HG03025 (cell line): ENCODE measurements around the gene IDH3B.

Source experiments
- ATAC-seq: cut with Tn5 transposase; IDR thresholded peaks from one replicate; pipeline ENCODE4 v1.9.1; 2021; ENCODE audit warnings: mild to moderate bottlenecking, moderate library complexity; ENCODE audit not compliant: unreplicated experiment, low FRiP score

IDH3B gene

GRCh38 chr20:2658414-2659354 lies 5.3 kb downstream of the IDH3B start:
- no peak for ATAC-seq

- no peak for ATAC-seq
These were observed 6.3 kb downstream of the IDH3B start for GRCh38 chr20:2657674-2658073.

GRCh38 chr20:2657241-2657640 lies 6.8 kb downstream of the IDH3B start:
- ATAC-seq = no peak

- ATAC-seq = no peak
These were observed 7.4 kb downstream of the IDH3B start for GRCh38 chr20:2656471-2657117.

- ATAC-seq = no peak
These were observed 8.5 kb downstream of the IDH3B start for GRCh38 chr20:2655331-2656116.

- no peak for ATAC-seq
These were observed 9.2 kb downstream of the IDH3B start for GRCh38 chr20:2654831-2655230.

- ATAC-seq = no peak
These were observed 9.6 kb downstream of the IDH3B start for GRCh38 chr20:2654384-2654822.

GRCh38 chr20:2653556-2654383 lies 10.2 kb downstream of the IDH3B start:
- ATAC-seq = no peak

GRCh38 chr20:2652724-2653555 lies 11.1 kb downstream of the IDH3B start:
- ATAC-seq = peak; percentile 46

- ATAC-seq = peak; percentile 88
These were observed 12.0 kb downstream of the IDH3B start, which contains the start of gene NOP56 for GRCh38 chr20:2651772-2652723. Gene NOP56, plus strand, starts transcription at chr20:2652632. Its CDS starts 29 bp downstream, at chr20:2652661.

GRCh38 chr20:2643708-2644107 lies 20.3 kb downstream of the IDH3B start:
- ATAC-seq = no peak

- no peak for ATAC-seq
These were observed 23.1 kb downstream of the IDH3B start for GRCh38 chr20:2640899-2641298.

- ATAC-seq = no peak
These were observed 23.8 kb downstream of the IDH3B start for GRCh38 chr20:2640260-2640659.

GRCh38 chr20:2637246-2637645 lies 26.8 kb downstream of the IDH3B start:
- no peak for ATAC-seq

GRCh38 chr20:2633381-2633780 lies 30.6 kb downstream of the IDH3B start:
- no peak for ATAC-seq

- ATAC-seq = no peak
These were observed 32.8 kb downstream of the IDH3B start for GRCh38 chr20:2631228-2631627.

GRCh38 chr20:2626853-2627541 lies 37.0 kb downstream of the IDH3B start:
- ATAC-seq = no peak
